GM12878 (cell line): ENCODE data around the gene UST. TPM values are rescaled to one million over a fixed set of nuclear protein-coding genes. Genes with fewer than 3 reads are reported as not detected.

Experiments used
- ATAC-seq: fragments of 200-7000 bp; cut with Tn5 transposase; 3 replicates; pipeline ENCODE4 v1.9.1; 2020; ENCODE audit warnings: mild to moderate bottlenecking, moderate library complexity
- BruUV-seq: library from RNA; stranded (reverse); fragments of 400-500 nt; replicated peaks from 2 replicates; lab custom pipeline; 2021; lab: Mats Ljungman, UMichigan
- CTCF ChIA-PET: fragments of 300-600 bp; sonication (Branson Sonifier 250); formaldehyde crosslinking; extraction: SDS; loops from one replicate; lab custom pipeline; 2021; ENCODE audit warnings: inconsistent platforms; lab: Yijun Ruan, JAX
- POLR2A ChIA-PET: fragments of 350-600 bp; formaldehyde crosslinking; extraction: SDS; loops from one replicate; lab custom pipeline; 2021; ENCODE audit warnings: inconsistent platforms; lab: Charles Lee
- RAD21 ChIA-PET: fragments of 300-600 bp; sonication (Branson Sonifier 250); formaldehyde crosslinking; loops from one replicate; lab custom pipeline; 2023; ENCODE audit warnings: antibody characterized with exemption; ENCODE audit not compliant: unreplicated experiment; lab: Charles Lee
- SMC1A ChIA-PET: fragments of 300-600 bp; sonication (Branson Sonifier 250); formaldehyde crosslinking; loops from one replicate; lab custom pipeline; 2023; ENCODE audit not compliant: unreplicated experiment, uncharacterized antibody; lab: Charles Lee
- DNase-seq: peaks from one replicate; pipeline ENCODE4 v3.0.0-alpha.2; 2011; ENCODE audit warnings: low read depth, low spot score
- FAIRE-seq: peaks from 3 replicates; lab custom pipeline; 2011; peaks lifted over from hg19 to GRCh38; lab: Jason Lieb, UNC
- H2AFZ ChIP-seq: 2 replicates; pipeline ENCODE4 v1.6.0; 2011; ENCODE audit warnings: low read depth, low read length, control low read depth; ENCODE audit not compliant: control insufficient read depth
- H3K27ac ChIP-seq: 2 replicates; pipeline ENCODE4 v1.5.1; 2011; ENCODE audit warnings: control low read depth; ENCODE audit not compliant: control insufficient read depth, insufficient read depth
- H3K27me3 ChIP-seq, 2 experiments: replicated peaks in 1 of 2; 2 replicates each; pipeline versions ENCODE4 v1.6.0 to v1.6.1; 2011; ENCODE audit warnings: low read length in 1 of 2; ENCODE audit not compliant: control insufficient read depth in 2 of 2, insufficient read depth in 2 of 2
- H3K36me3 ChIP-seq, 2 experiments: 2 replicates each; pipeline ENCODE4 v1.5.1; 2011; ENCODE audit warnings: low read length in 1 of 2; ENCODE audit not compliant: control insufficient read depth in 2 of 2, insufficient read depth in 2 of 2
- H3K4me1 ChIP-seq: 2 replicates; pipeline ENCODE4 v1.6.1; 2011; ENCODE audit warnings: mild to moderate bottlenecking, low read length, moderate library complexity, mixed read lengths; ENCODE audit not compliant: control insufficient read depth, insufficient read depth
- H3K4me2 ChIP-seq: 2 replicates; pipeline ENCODE4 v1.6.0; 2011; ENCODE audit warnings: control low read depth; ENCODE audit not compliant: control insufficient read depth, insufficient read depth
- H3K4me3 ChIP-seq: fragments of 200-600 bp; sonication (generic); 2 replicates; pipeline ENCODE4 v1.5.1; 2016
- H3K79me2 ChIP-seq: 2 replicates; pipeline ENCODE4 v1.6.0; 2011; ENCODE audit warnings: low read length; ENCODE audit not compliant: control insufficient read depth, insufficient read depth
- H3K9ac ChIP-seq: 2 replicates; pipeline ENCODE4 v1.8.0; 2011; ENCODE audit warnings: low read length, control low read depth, mixed read lengths; ENCODE audit not compliant: control insufficient read depth, insufficient read depth
- H3K9me3 ChIP-seq: replicated peaks from 3 replicates; pipeline ENCODE4 v1.5.1; 2011; ENCODE audit warnings: mild to moderate bottlenecking, low read length; ENCODE audit not compliant: control insufficient read depth, insufficient read depth
- H4K20me1 ChIP-seq: 2 replicates; pipeline ENCODE4 v1.6.0; 2011; ENCODE audit not compliant: control insufficient read depth, insufficient read depth
- ELK1 ChIP-seq: IDR thresholded peaks from 2 replicates; pipeline ENCODE4 v1.6.1; 2012; ENCODE audit warnings: low read depth, low read length, improper control_type of control experiment
- EP300 ChIP-seq, 2 experiments: fragments of 150-350 bp in 1 of 2; IDR thresholded peaks; 2 replicates each; pipeline ENCODE4 v1.6.1; 2011 to 2012; ENCODE audit warnings: low read depth in 2 of 2, low read length in 2 of 2, borderline replicate concordance in 1 of 2, improper control_type of control experiment in 1 of 2, inconsistent platforms in 1 of 2; ENCODE audit not compliant: control insufficient read depth in 1 of 2
- GATAD2B ChIP-seq: fragments of 450-650 bp; conservative IDR thresholded peaks from 2 replicates; pipeline ENCODE4 v1.6.1; 2017; ENCODE audit warnings: low read depth, mild to moderate bottlenecking, moderate library complexity
- PAX5 ChIP-seq: IDR thresholded peaks from 2 replicates; pipeline ENCODE4 v1.6.1; 2011; ENCODE audit warnings: low read depth, low read length, borderline replicate concordance
- RAD51 ChIP-seq: fragments of 450-650 bp; IDR thresholded peaks from 2 replicates; pipeline ENCODE4 v1.6.1; 2016; ENCODE audit warnings: moderate library complexity, mild to moderate bottlenecking, inconsistent platforms
- SUPT20H ChIP-seq: IDR thresholded peaks from 2 replicates; pipeline ENCODE4 v1.6.1; 2011; ENCODE audit warnings: low read depth, mild to moderate bottlenecking, low read length, moderate library complexity, borderline replicate concordance; ENCODE audit not compliant: control insufficient read depth
- ZZZ3 ChIP-seq: IDR thresholded peaks from 2 replicates; pipeline ENCODE4 v1.6.1; 2011; ENCODE audit warnings: low read depth; ENCODE audit not compliant: control insufficient read depth, insufficient read length
- WGBS: methylation state at CpG from one replicate; pipeline ENCODE4 v1.1.6; 2016; ENCODE audit warnings: low lambda C conversion rate; ENCODE audit not compliant: insufficient replicate concordance, insufficient coverage; ENCODE audit errors: missing lambda C conversion rate; 5-methylcytosine and 5-hydroxymethylcytosine counted together
- in situ Hi-C: fragments of 300-500 bp; cut with MboI; formaldehyde crosslinking; loops from 9 replicates; pipeline ENCODE4 v1.14.3; 2018; ENCODE audit warnings: mixed read lengths
- intact Hi-C: fragments of 100-400 bp; cut with micrococcal nuclease; formaldehyde crosslinking; loops from one replicate; pipeline ENCODE4 v1.14.2; 2022; ENCODE audit not compliant: unreplicated experiment
- polyA plus RNA-seq, 11 experiments: library from polyadenylated mRNA; depleted of rRNA in 4 of 11; unstranded in 6 of 11; stranded (reverse) in 5 of 11; fragments of >200 nt; fragmentation: Nextera tagmentation in 4 of 11; fragmentation: Illumina TruSeq in 1 of 11; extraction: Ambion mirVana in 4 of 11; extraction: Trizol in 1 of 11; gene quantifications; 1 replicate in 1 of 11; 2 replicates in 10 of 11; pipeline versions ENCODE4 v1.2.1 to v1.2.3, GENCODE V29; 2011 to 2016; ENCODE audit warnings: inconsistent platforms in 2 of 11, missing spikeins in 2 of 11, low read depth in 1 of 11
- total RNA-seq, 4 experiments: library from RNA; depleted of rRNA in 3 of 4; stranded (reverse); fragments of >200 nt in 3 of 4; fragmentation: Illumina TruSeq in 1 of 4; extraction: Trizol in 1 of 4; gene quantifications; 2 replicates each; pipeline versions ENCODE4 v1.2.1 to v1.2.3, GENCODE V29; 2013 to 2021
- TF ChIP-seq, protein P1 (sequence below): fragments of 450-650 bp; formaldehyde crosslinking; IDR thresholded peaks from 2 replicates; pipeline ENCODE4 v1.4.0; 2020; ENCODE audit warnings: mild to moderate bottlenecking, moderate library complexity

The UST gene
- total and polyA plus RNA-seq, 10 of the 15 experiments (the other 5 are each of a cell fraction or from before 2014, with no cell fraction given), result 0.74 to 43.3 (median 2.2) TPM

- intact Hi-C loops, result no loop called here
- no peaks in the 10 kb centered on the region for H3K36me3 ChIP-seq
- ATAC-seq, result no peak
- 44% methylated on average over 3 of the region's 3 CpGs for WGBS
- H3K27ac ChIP-seq, result no peak overlapping the region
- no peaks in the 10 kb centered on the region; the same call in 2 of the 3 replicates for H3K9me3 ChIP-seq
- no peak overlapping the region for H3K9ac ChIP-seq
- no peak overlapping the region for H3K4me3 ChIP-seq
- H2AFZ ChIP-seq, result no peak overlapping the region
- FAIRE-seq, result no peak
- peaks cover 0 to 2% of the 10 kb centered on the region in 2 experiments; a peak in 1 of 4 replicates for H3K27me3 ChIP-seq
- no peaks in the 10 kb centered on the region for H4K20me1 ChIP-seq
- H3K4me2 ChIP-seq, result no peak overlapping the region
- POLR2A ChIA-PET, result interaction anchor here (0.6 to 1.3 kb wide), 2 partner anchors 44 to 58 kb away, joined by 4 read pairs; no protein-coding TSS in a partner anchor
- no peak for DNase-seq
- BruUV-seq, result no TSS peak
- no peaks in the 10 kb centered on the region for H3K4me1 ChIP-seq
- CTCF ChIA-PET, result no interaction called here
- in situ Hi-C loops, result no loop called here
- no peaks in the 10 kb centered on the region for H3K79me2 ChIP-seq
- SMC1A ChIA-PET, result no interaction called here
- RAD21 ChIA-PET, result no interaction called here
- no peak for TF ChIP-seq RAD51
- no peak for TF ChIP-seq ZZZ3
- no peak for TF ChIP-seq ELK1
- no peak for TF ChIP-seq SUPT20H
- no peak for TF ChIP-seq PAX5
- no peak for TF ChIP-seq EP300 (IDR thresholded peaks at IDR 0.05; ENCODE audit: borderline replicate concordance in 1 of 2, control insufficient read depth in 1 of 2, low read depth in 2 of 2, low read length in 2 of 2)
- TF ChIP-seq, protein P1, sequence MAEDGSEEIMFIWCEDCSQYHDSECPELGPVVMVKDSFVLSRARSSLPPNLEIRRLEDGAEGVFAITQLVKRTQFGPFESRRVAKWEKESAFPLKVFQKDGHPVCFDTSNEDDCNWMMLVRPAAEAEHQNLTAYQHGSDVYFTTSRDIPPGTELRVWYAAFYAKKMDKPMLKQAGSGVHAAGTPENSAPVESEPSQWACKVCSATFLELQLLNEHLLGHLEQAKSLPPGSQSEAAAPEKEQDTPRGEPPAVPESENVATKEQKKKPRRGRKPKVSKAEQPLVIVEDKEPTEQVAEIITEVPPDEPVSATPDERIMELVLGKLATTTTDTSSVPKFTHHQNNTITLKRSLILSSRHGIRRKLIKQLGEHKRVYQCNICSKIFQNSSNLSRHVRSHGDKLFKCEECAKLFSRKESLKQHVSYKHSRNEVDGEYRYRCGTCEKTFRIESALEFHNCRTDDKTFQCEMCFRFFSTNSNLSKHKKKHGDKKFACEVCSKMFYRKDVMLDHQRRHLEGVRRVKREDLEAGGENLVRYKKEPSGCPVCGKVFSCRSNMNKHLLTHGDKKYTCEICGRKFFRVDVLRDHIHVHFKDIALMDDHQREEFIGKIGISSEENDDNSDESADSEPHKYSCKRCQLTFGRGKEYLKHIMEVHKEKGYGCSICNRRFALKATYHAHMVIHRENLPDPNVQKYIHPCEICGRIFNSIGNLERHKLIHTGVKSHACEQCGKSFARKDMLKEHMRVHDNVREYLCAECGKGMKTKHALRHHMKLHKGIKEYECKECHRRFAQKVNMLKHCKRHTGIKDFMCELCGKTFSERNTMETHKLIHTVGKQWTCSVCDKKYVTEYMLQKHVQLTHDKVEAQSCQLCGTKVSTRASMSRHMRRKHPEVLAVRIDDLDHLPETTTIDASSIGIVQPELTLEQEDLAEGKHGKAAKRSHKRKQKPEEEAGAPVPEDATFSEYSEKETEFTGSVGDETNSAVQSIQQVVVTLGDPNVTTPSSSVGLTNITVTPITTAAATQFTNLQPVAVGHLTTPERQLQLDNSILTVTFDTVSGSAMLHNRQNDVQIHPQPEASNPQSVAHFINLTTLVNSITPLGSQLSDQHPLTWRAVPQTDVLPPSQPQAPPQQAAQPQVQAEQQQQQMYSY (CRISPR knock-in tag), result no peak
- TF ChIP-seq GATAD2B, result no peak
These were observed 52.8 kb downstream of the UST start for GRCh38 chr6:148799647-148800046.
